MM.1S (cell line): ENCODE data around the gene NFAT5.

Experiments
- DNase-seq: peaks from one replicate; pipeline ENCODE4 v3.0.0-alpha.2; 2015
- H2AFZ ChIP-seq: fragments of 300-600 bp; sonication (generic); 2 replicates; pipeline ENCODE4 v1.6.0; 2016; ENCODE audit warnings: antibody characterized with exemption, low read length
- H3F3A ChIP-seq: fragments of 300-600 bp; sonication (generic); 2 replicates; pipeline ENCODE4 v1.6.1; 2016; ENCODE audit warnings: mild to moderate bottlenecking, antibody characterized with exemption, low read length, moderate library complexity, mixed read lengths; ENCODE audit not compliant: insufficient read depth
- H3K27ac ChIP-seq: fragments of 300-600 bp; sonication (generic); 2 replicates; pipeline ENCODE4 v1.5.1; 2016; ENCODE audit warnings: mild to moderate bottlenecking, low read length
- H3K27me3 ChIP-seq: fragments of 300-600 bp; sonication (generic); replicated peaks from 2 replicates; pipeline ENCODE4 v1.6.0; 2016; ENCODE audit warnings: low read length; ENCODE audit not compliant: insufficient read depth
- H3K36me3 ChIP-seq: fragments of 300-600 bp; sonication (generic); replicated peaks from 2 replicates; pipeline ENCODE4 v1.6.1; 2016; ENCODE audit warnings: mild to moderate bottlenecking, low read length, mixed read lengths; ENCODE audit not compliant: insufficient read depth
- H3K4me1 ChIP-seq: fragments of 300-600 bp; sonication (generic); 2 replicates; pipeline ENCODE4 v1.6.1; 2016; ENCODE audit warnings: low read length, mixed read lengths
- H3K4me2 ChIP-seq: fragments of 300-600 bp; sonication (generic); 2 replicates; pipeline ENCODE4 v1.6.0; 2016; ENCODE audit warnings: low read depth, low read length
- H3K4me3 ChIP-seq: fragments of 300-600 bp; sonication (generic); 2 replicates; pipeline ENCODE4 v1.5.1; 2016; ENCODE audit warnings: low read length, mixed read lengths
- H3K79me2 ChIP-seq: fragments of 300-600 bp; sonication (generic); 2 replicates; pipeline ENCODE4 v1.6.1; 2016; ENCODE audit warnings: mixed run types, low read length, mixed read lengths
- H3K9ac ChIP-seq: fragments of 300-600 bp; sonication (generic); 2 replicates; pipeline ENCODE4 v1.6.1; 2016; ENCODE audit warnings: low read length, mixed read lengths
- H3K9me2 ChIP-seq: fragments of 300-600 bp; sonication (generic); replicated peaks from 2 replicates; pipeline ENCODE4 v1.6.1; 2016; ENCODE audit warnings: mild to moderate bottlenecking, low read length, mixed read lengths; ENCODE audit not compliant: insufficient read depth
- H3K9me3 ChIP-seq: fragments of 300-600 bp; sonication (generic); replicated peaks from 2 replicates; pipeline ENCODE4 v1.6.1; 2016; ENCODE audit warnings: mild to moderate bottlenecking, low read length, mixed read lengths; ENCODE audit not compliant: insufficient read depth
- H4K20me1 ChIP-seq: fragments of 300-600 bp; sonication (generic); 2 replicates; pipeline ENCODE4 v1.6.1; 2016; ENCODE audit warnings: mild to moderate bottlenecking, low read length, moderate library complexity, mixed read lengths; ENCODE audit not compliant: insufficient read depth
- EZH2 ChIP-seq: fragments of 300-600 bp; sonication (generic); optimal IDR thresholded peaks from 2 replicates; pipeline ENCODE3; 2017; ENCODE audit warnings: low read depth, mild to moderate bottlenecking, antibody characterized with exemption, low read length, mixed read lengths
- EZH2phosphoT487 ChIP-seq: fragments of 300-600 bp; sonication (generic); IDR thresholded peaks from 2 replicates; pipeline ENCODE4 v1.6.1; 2018; ENCODE audit warnings: antibody characterized with exemption, low read length
- TF ChIP-seq, protein P1 (sequence below): fragments of 300-600 bp; sonication (generic); IDR thresholded peaks from 2 replicates; pipeline ENCODE4 v1.5.1; 2016; ENCODE audit warnings: antibody characterized with exemption, low read length, mixed read lengths

The NFAT5 gene

DNA sequence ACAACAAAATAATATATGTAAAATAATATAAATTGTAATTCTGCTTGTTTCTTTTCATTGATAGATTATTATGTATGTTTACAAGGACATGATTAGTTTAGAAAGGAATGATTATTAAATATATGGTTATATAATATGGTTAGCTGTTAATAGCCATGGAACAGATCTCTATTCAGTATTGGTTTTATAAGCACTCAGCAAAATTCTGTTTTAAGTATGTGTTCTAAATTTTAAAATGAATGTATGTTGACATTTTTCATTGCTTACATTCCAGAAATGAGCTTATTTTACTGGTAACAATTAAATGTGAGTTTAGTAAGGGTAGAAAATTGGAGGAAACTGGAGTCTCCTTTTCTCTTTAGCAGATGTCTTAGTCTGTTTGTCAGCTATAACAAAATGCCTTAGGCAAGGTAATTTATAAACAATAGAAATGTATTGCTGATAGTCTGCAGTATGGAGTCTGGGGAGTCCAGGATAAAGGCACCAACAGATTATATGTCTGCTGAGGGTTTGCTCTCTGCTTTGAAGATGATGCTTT is 45.4 kb downstream of the NFAT5 start:
- no peaks in the 10 kb centered on the region for H3K27me3 ChIP-seq
- DNase-seq = no peak
- no peaks in the 10 kb centered on the region for H3K9me3 ChIP-seq
- peaks cover 15% of the 10 kb centered on the region; the same call in 1 of the 2 replicates for H4K20me1 ChIP-seq
- H3K4me2 ChIP-seq = no peak overlapping the region
- H3K36me3 ChIP-seq = no peaks in the 10 kb centered on the region
- H3K9ac ChIP-seq = no peak overlapping the region
- TF ChIP-seq, protein P1, sequence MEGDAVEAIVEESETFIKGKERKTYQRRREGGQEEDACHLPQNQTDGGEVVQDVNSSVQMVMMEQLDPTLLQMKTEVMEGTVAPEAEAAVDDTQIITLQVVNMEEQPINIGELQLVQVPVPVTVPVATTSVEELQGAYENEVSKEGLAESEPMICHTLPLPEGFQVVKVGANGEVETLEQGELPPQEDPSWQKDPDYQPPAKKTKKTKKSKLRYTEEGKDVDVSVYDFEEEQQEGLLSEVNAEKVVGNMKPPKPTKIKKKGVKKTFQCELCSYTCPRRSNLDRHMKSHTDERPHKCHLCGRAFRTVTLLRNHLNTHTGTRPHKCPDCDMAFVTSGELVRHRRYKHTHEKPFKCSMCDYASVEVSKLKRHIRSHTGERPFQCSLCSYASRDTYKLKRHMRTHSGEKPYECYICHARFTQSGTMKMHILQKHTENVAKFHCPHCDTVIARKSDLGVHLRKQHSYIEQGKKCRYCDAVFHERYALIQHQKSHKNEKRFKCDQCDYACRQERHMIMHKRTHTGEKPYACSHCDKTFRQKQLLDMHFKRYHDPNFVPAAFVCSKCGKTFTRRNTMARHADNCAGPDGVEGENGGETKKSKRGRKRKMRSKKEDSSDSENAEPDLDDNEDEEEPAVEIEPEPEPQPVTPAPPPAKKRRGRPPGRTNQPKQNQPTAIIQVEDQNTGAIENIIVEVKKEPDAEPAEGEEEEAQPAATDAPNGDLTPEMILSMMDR = no peak
- TF ChIP-seq EZH2 (no peak), EZH2phosphoT487 (no peak)
- peaks cover 15% of the 10 kb centered on the region for H3K4me1 ChIP-seq
- peaks cover 33% of the 10 kb centered on the region for H3K79me2 ChIP-seq
- H2AFZ ChIP-seq = no peak overlapping the region
- H3K9me2 ChIP-seq = no peaks in the 10 kb centered on the region
- peaks cover 7% of the 10 kb centered on the region; the same call in 1 of the 2 replicates for H3F3A ChIP-seq
- H3K4me3 ChIP-seq = no peak overlapping the region
- no peak overlapping the region for H3K27ac ChIP-seq

DNA sequence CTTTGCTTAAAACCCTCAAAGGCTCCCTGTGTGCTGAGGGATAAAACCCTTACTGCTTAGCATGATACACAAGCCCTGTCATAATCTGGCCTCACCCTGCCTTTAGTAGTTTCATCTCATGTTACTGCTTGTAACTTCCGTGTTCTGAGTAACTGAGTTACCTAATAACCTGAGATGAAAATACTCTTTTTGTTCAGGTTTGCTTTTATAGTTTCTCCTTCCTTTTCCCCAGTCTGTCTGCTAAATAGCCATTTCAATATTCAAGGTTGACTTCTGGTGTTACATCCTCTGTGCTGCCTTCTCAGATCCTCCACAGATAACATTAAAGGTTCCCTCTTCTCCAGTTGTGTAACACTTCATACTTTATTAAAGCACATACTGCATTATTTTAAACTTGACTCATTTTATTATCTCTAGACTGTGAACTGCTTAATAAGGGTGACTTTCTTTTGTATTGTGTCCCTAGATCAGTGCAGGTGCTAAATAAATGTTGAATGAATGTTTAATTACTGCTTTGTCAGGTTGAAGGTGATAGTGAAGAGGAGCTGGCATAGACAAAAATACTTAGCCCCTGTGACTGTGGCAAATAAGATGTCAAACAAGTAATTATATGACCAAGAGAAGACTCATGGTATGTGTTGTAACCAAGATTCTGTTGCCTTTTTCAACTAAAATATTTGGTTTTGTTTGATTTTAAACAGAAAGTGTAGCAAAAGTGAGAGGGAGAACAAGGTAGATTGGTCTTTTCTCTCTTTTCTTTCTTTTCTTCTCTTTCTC is 47.8 kb downstream of the NFAT5 start:
- H3F3A ChIP-seq = no peaks in the 10 kb centered on the region
- H3K4me2 ChIP-seq = no peak overlapping the region
- peaks cover 29% of the 10 kb centered on the region for H3K79me2 ChIP-seq
- H3K4me3 ChIP-seq = no peak overlapping the region
- H3K27ac ChIP-seq = no peak overlapping the region
- DNase-seq = no peak
- H3K9ac ChIP-seq = no peak overlapping the region
- 0 out of 2 replicates have a peak, but pooled peaks cover 12% of the 10 kb centered on the region for H4K20me1 ChIP-seq
- no peaks in the 10 kb centered on the region for H3K27me3 ChIP-seq
- no peaks in the 10 kb centered on the region for H3K9me2 ChIP-seq
- H3K9me3 ChIP-seq = no peaks in the 10 kb centered on the region
- H3K4me1 ChIP-seq = no peaks in the 10 kb centered on the region
- H3K36me3 ChIP-seq = no peaks in the 10 kb centered on the region
- no peak overlapping the region for H2AFZ ChIP-seq
- TF ChIP-seq EZH2 (no peak), EZH2phosphoT487 (no peak)
- TF ChIP-seq, protein P1 = no peak

- Histone ChIP-seq H3K4me3 (no peak overlapping the region), H3K9me3 (no peaks in the 10 kb centered on the region), H4K20me1 (0 out of 2 replicates have a peak, but pooled peaks cover 7% of the 10 kb centered on the region), H3K27ac (no peak overlapping the region), H3K9me2 (no peaks in the 10 kb centered on the region), H3K9ac (no peak overlapping the region), H3K79me2 (peaks cover 18% of the 10 kb centered on the region), H3K4me1 (no peaks in the 10 kb centered on the region), H3K36me3 (no peaks in the 10 kb centered on the region), H3F3A (no peaks in the 10 kb centered on the region), H3K4me2 (no peak overlapping the region), H2AFZ (no peak overlapping the region), H3K27me3 (no peaks in the 10 kb centered on the region)
- no peak for DNase-seq
- TF ChIP-seq EZH2phosphoT487 (no peak), EZH2 (no peak)
- TF ChIP-seq, protein P1 = no peak
Observed at GRCh38 chr16:69615528-69615927, 49.8 kb downstream of the NFAT5 start.
